ENCODE data around the gene SETSIP. TPM values are rescaled to one million over a fixed set of nuclear protein-coding genes. Genes with fewer than 3 reads are reported as not detected.
"Not testable (repeated sequence)": the region's sequence is repeated elsewhere in the genome, so short reads cannot be mapped to it uniquely, and the experiment has no call there.

SETSIP gene
- total RNA-seq, 2 donors from 2014 or later, result not detected

DNA sequence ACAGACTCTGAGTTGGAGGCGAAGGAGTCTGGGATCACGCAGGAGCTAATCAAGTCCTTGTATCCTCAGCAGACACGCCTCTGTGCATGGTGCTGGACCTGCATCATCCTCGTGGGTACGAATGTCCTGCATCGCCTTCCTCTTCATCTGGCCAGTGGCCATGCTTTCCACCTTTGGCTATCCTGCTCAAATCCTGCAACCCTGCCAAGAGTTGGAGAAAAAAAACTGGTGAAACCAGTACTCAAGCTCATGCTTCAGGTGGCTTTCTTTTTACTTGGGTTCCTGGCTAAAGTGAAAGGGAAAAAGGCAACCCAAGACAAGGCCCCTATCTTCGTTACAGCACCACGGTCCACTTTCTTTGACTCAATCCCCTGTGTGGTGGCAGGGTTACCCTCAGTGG lies 8.9 kb downstream of the SETSIP start:
- DNase-seq, result no peak
- ATAC-seq, result no peak
- intact Hi-C loops (cut with DNase I), result no loop called here

DNA sequence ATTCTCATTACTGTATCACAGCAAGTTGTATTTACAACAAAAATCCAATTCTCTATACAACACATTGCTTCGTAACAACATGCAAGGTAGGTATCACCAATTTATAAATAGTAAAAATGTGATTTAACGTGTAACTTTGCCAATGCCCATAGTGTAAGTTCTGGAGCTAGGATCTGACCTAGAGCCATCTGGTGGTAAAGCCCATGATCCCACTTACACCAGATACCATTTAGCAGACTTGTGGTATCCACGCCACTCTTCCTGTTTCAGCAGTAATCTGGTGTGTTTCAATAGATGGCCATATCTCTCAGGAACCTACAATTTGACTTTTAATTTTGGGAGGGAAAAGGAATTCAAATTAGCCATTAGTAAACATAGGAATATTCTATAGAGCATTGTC lies 10.2 kb downstream of the SETSIP start:
- intact Hi-C loops (cut with DNase I), result no loop called here
- no peak for ATAC-seq
- no peak for DNase-seq

DNA sequence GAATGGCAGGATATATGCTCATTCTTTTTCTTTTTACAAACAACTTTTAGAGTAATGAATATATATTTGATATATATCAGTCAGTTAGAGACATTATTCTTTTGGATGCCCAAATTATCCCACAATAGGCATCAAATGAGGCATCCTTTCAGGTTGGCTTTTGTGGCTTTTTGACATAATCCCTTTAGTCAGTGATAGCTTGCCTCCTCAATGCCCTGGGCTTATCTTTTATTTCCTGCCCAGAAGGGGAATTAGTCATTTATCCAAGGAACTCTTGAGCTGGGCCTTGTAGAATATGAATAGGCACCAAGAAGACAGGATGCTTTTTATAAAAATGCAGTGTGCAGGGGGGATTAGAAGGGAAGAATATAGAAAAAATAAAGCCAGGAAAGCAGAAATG lies 23.3 kb downstream of the SETSIP start:
- intact Hi-C loops (cut with DNase I), result no loop called here
- DNase-seq (no peak), ATAC-seq (no peak)

DNA sequence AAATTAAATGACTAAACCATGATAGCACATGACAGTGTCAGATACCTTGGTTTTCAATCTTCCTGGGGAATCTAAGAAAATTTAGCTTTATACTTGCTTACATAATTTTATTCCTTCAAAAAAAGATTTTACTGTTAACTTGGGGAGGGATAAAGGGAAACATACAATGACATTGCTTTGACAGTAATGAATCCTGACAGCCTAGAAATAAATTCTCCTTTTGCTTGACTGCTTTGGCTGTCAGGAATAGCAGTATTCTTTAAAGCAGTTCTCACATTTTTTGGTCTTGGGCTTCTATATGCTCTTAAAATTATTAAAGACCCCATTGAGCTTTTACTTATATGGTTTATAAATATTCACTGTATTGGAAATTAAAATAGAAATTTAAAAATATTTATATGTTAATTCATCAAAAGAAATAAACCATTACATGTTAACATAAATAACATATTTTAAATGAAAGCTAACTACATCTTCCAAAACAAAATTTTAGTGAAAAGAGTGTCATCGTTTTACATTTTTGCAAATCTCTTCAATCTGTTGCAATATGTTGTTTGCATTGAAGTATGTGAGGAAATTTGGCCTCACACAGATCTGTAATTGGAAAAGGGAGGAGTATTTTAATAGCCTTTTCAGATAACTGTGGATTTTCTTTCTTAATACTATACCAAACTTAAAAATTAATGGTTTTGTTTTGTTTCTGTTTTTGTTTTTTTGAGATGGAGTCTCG lies 29.3 kb downstream of the SETSIP start:
- DNase-seq, result no peak
- intact Hi-C loops (cut with DNase I), result no loop called here
- ATAC-seq, result no peak

DNA sequence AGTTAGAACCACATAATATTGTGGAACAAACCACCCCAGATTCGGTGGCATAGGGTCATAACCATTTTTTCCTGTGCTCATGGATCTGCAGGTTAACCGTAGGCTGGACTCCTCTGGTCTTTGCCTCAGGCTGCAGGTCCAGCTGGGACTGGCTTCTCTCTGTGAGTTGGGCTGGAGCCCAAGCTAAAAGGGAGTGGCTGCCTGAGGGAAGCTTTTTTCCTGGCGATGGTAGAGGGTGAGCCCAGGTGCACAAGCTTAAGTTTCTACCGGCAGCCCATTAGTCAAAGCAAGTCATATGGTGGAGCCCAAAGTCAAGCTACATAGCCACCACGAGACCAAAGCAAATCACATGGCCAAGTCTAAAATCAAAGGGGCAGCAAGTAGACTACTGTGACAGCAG lies 31.6 kb downstream of the SETSIP start:
- ATAC-seq (no peak), DNase-seq (no peak)
- intact Hi-C loops (cut with DNase I), result no loop called here

DNA sequence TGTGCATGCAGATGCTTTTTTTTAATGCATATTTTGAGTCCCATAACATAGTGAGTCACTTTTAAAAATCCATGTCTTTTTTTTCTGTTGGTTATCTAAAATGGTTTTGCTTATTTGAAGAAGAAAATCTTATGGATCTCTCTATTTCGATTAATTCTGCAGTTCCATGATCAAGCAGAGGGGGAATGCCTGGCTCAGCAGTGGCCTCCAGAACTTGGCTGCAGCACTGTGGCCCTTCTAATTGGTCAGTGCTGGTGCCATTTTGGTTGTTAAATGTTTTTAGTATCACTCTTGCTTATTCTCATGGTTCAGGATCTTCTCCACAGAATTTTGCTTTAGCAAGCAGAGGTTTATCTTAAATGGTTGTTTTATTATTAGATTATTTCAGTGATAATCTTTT lies 34.2 kb downstream of the SETSIP start:
- intact Hi-C loops (cut with DNase I), result no loop called here
- no peak for DNase-seq
- no peak for ATAC-seq

DNA sequence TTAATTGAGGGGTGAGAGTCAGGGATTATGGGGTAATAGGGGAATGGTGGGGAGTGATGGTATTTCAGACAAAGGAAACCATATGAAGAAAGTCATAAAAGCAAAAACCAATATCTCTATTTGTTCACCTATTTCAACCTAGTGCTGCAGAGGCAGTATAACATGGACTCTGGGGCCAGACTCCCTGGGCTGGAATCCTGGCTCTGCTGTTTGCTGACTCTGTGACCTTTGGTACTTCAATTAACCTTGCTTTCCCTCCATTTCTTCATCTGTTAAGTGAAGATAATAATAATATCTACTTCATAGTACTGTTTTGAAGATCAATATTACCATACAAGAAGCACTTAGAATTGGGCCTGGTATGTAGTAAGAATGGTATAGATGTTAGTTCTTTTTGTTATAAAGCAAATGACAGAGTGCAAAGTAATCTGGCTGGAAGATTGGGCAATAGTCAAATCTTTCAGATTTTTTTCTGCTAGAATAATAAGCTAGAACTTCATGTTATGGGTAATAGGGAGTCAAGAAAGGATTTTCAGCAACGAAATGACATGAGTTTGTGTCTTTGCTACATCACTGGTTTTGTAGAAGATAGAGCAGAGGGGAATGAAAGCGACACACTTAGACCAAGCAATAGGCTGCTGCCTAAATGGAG lies 36.4 kb downstream of the SETSIP start:
- intact Hi-C loops (cut with DNase I), result no loop called here
- DNase-seq (no peak), ATAC-seq (no peak)

DNA sequence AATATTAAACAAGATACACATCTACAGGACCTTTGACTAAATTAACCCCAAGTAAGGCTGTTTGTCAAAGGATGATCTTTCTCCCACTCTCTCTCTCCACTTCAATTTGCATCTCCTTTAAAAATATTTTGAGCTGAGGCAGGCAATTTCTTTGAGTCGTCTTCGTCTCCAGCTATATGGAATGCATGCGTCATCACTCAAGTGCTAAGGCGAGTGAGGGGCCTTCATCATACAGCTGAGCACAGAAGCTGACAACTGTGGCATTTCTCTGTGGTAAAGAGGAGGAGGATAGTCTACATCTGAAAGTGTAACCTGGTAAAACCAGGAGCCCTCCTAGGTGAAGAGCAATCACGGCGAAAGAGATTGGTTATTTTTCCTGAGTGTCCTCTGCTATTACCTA lies 37.8 kb downstream of the SETSIP start:
- DNase-seq (no peak), ATAC-seq (no peak)
- intact Hi-C loops (cut with DNase I), result no loop called here

DNA sequence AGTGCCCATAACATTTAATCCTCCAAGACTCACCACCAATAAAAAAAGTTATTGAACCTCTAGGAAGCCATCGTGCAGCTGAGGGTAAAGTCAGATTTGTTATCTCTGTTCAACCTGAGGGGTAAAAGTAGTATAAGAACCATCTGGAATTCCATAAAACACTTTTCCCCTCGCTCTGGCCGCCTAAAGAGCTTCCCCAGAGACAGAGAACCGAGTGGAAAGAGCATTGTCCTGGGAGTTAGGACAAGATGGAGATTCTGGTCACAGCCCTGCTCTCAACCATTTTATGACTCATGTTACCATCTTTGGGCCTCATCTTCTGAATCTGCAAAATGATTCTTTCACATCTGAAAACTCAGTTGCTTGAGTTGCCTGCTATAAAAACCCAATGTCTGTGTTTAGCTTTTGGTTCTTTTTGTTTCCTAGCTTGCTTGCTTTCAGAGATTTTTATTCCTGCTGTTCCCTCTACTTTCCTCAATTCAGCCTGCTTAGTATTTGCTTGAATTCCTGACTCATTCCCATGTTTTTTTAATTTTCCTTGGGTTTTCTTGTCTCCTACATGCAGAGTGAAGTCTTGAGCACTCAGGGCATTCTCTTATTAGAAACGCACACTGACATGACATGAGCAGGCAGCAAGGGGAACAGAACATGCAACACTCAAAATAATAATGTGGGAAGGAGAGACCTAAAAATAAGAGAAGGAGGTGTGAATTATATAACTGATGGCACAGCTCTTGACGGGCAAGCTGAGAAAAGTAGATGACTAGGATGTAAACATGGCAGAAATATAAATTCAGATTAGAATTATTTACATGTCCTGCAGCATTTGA lies 43.7 kb downstream of the SETSIP start:
- no peak for ATAC-seq
- no peak for DNase-seq
- intact Hi-C loops (cut with DNase I), result no loop called here

DNA sequence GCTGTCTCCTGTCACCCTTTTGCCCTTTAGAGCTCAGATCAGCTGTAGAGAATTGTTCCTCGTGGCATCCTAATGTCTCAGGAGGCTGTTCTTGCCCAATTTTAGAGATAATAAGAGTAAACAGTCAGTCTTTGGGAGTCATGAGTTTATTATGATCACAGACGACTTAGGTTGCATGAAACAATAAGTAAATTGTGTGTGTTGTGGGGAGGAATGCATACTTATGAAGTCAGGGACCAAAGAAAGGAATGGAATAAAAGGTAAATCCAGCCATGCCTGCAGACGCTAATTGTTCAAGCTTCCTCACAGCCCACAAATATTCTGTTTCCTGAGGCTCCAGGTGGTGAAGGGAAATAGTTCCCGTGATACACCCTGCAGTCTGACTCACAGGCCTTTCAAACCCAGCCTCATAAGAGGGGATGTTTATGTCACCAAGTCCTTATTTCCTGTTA lies 44.5 kb downstream of the SETSIP start:
- intact Hi-C loops (cut with DNase I), result no loop called here
- no peak for ATAC-seq
- DNase-seq, result no peak

DNA sequence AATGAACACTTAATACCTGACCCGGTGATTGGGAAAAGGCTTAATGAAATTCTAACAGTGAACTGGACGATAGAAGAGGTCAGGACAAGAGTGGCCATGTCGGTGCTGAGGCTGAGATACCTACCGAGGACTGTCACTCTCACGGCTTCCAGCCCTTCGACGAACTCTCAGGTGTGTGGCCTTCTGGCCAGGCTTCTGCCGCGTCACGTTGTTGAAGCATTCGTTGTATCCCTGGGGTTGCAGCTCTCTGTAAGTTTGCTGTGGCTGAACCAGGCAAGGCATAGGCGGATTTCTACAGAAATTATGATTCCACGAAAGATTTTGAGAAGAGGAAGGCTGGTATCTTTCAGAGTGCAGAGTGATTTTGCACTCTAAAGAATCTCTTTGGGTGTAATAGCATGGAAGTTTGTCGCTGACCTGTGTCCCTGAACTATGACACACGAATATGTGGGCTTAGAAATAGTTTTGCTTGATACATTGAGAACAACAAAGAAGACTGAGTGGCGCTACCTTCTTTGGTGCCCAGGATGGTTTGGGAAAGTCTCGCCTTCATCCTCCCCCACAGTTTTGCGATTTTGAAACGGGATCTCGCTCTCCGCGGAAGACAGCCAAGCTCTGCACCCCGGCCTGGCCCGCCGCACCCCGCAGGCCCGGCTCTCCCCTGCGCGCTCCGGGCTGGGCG lies 45.8 kb downstream of the SETSIP start:
- intact Hi-C loops (cut with DNase I), result no loop called here
- DNase-seq (no peak), ATAC-seq (no peak)

DNA sequence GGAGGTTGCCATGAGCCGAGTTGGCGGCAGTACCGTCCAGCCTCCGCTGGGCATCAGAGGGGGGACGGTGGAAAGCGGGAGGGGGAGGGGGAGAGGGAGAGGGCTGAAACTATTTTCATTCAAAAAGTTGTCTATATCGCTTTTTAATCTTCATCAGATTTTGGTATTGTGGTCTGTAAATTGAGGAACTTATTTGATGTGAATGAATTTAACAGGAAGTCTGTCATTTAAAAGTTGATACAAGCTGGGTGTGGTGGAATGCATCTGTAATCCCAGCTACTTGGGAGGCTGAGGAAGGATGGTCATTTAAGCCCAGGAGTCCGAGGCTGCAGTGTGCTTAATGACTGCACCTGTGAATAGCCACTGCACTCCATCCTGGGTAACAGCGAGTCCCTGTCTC lies 48.4 kb downstream of the SETSIP start:
- ATAC-seq (no peak), DNase-seq (no peak)
- intact Hi-C loops (cut with DNase I), result no loop called here

DNA sequence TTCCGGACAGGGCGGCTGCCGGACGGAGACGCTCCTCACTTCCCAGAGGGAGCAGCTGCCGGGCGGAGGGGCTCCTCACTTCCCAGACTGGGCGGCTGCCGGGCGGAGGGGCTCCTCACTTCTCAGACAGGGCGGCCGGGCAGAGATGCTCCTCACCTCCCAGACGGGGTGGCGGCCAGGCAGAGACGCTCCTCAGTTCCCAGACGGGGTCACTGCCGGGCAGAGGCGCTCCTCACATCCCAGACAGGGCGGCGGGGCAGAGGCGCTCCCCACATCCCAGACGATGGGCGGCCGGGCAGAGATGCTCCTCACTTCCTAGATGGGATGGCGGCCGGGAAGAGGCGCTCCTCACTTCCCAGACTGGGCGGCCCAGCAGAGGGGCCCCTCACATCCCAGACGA lies 49.2 kb downstream of the SETSIP start:
- intact Hi-C loops (cut with DNase I); DNase-seq; ATAC-seq: not testable (repeated sequence)

Other genes starting within 250 kb of the SETSIP start
- 10 to 100 TPM; 43.8 to 56.2 TPM for gene TGFBR3, start 189.3 kb downstream of the SETSIP start, total RNA-seq
- gene BRDT, start 126.0 kb downstream of the SETSIP start, total RNA-seq, result not detected
- gene EPHX4, start 45.4 kb downstream of the SETSIP start, total RNA-seq, result under 1 TPM in 1 of 2 donors, not detected in 1; 0.15 TPM
- gene BTBD8, start 4.9 kb upstream of the SETSIP start, total RNA-seq, result 1 to 10 TPM; 2.0 to 4.5 TPM
- gene C1orf146, start 142.5 kb upstream of the SETSIP start, total RNA-seq, result not detected
- gene GLMN, start 223.6 kb upstream of the SETSIP start, total RNA-seq, result 1 to 10 TPM; 6.4 to 8.1 TPM
- 10 to 100 TPM; 23.6 to 25.8 TPM for gene RPAP2, start 223.6 kb upstream of the SETSIP start, total RNA-seq

Data from left cardiac atrium (tissue), 4 donors.